A549 (cell line): Measurements from ENCODE around the gene OR52D1. TPM values are rescaled to one million over a fixed set of nuclear protein-coding genes. Genes with fewer than 3 reads are reported as not detected.

Experiments
- ATAC-seq, 2 experiments: fragments of 200-7000 bp in 1 of 2; fragments of >200 bp in 1 of 2; cut with Nextera tagmentation in 1 of 2; cut with Tn5 transposase in 1 of 2; 3 replicates each; pipeline versions ENCODE4 v1.8.0 to v1.9.1; 2018 to 2020; ENCODE audit warnings: mild to moderate bottlenecking in 1 of 2, moderate library complexity in 1 of 2
- CTCF ChIA-PET: fragments of 300-600 bp; sonication (Branson Sonifier 250); formaldehyde crosslinking; extraction: SDS; loops from one replicate; lab custom pipeline; 2021; ENCODE audit warnings: antibody characterized with exemption, inconsistent platforms; lab: Yijun Ruan, JAX
- POLR2A ChIA-PET: fragments of 350-600 bp; formaldehyde crosslinking; extraction: SDS; loops from one replicate; lab custom pipeline; 2021; ENCODE audit warnings: antibody characterized with exemption, inconsistent platforms; lab: Yijun Ruan, JAX
- DNase-seq, 2 experiments: peaks; one replicate each; pipeline versions ENCODE4 v3.0.0 to v3.0.0-alpha.2; 2011 to 2016; ENCODE audit warnings: low read depth in 1 of 2, low spot score in 1 of 2
- FAIRE-seq: peaks from 2 replicates; lab custom pipeline; 2011; peaks lifted over from hg19 to GRCh38; lab: Jason Lieb, UNC
- H3K27ac ChIP-seq, 2 experiments: fragments of >200 bp; sonication (Bioruptor Twin); formaldehyde crosslinking; 3 replicates each; pipeline ENCODE4 v1.5.1; 2016 to 2017
- H3K4me1 ChIP-seq: fragments of >200 bp; sonication (Bioruptor Twin); formaldehyde crosslinking; 3 replicates; pipeline ENCODE4 v1.6.1; 2016
- H3K4me2 ChIP-seq: fragments of >200 bp; sonication (Bioruptor Twin); formaldehyde crosslinking; 3 replicates; pipeline ENCODE4 v1.6.1; 2016
- H3K4me3 ChIP-seq: fragments of >200 bp; sonication (Bioruptor Twin); formaldehyde crosslinking; 3 replicates; pipeline ENCODE4 v1.5.1; 2016
- H3K9me3 ChIP-seq: fragments of >200 bp; sonication (Bioruptor Twin); formaldehyde crosslinking; 3 replicates; pipeline ENCODE4 v1.6.1; 2016
- BHLHE40 ChIP-seq: IDR thresholded peaks from 2 replicates; pipeline ENCODE4 v1.6.1; 2012; ENCODE audit warnings: low read depth, low read length, inconsistent platforms
- CBX2 ChIP-seq: fragments of 200-600 bp; sonication (generic); IDR thresholded peaks from 2 replicates; pipeline ENCODE4 v1.6.1; 2016; ENCODE audit warnings: low read depth, mild to moderate bottlenecking, borderline replicate concordance
- CBX8 ChIP-seq: fragments of 200-600 bp; sonication (generic); IDR thresholded peaks from 2 replicates; pipeline ENCODE4 v1.6.1; 2016
- CHD4 ChIP-seq: fragments of 200-600 bp; sonication (generic); IDR thresholded peaks from 2 replicates; pipeline ENCODE4 v1.6.1; 2016; ENCODE audit warnings: antibody characterized with exemption, mild to moderate bottlenecking, borderline replicate concordance
- ELK1 ChIP-seq: fragments of 150-350 bp; IDR thresholded peaks from 2 replicates; pipeline ENCODE4 v1.6.1; 2014; ENCODE audit warnings: low read depth, mild to moderate bottlenecking, low read length
- FOXS1 ChIP-seq: fragments of 250-450 bp; sonication (Bioruptor Pico); IDR thresholded peaks from 2 replicates; pipeline ENCODE4 v1.5.0; 2020; ENCODE audit warnings: mild to moderate bottlenecking, moderate library complexity
- HMGXB4 ChIP-seq: fragments of 250-450 bp; sonication (Bioruptor Pico); IDR thresholded peaks from 2 replicates; pipeline ENCODE4 v1.5.0; 2021; ENCODE audit warnings: mild to moderate bottlenecking, moderate library complexity, borderline replicate concordance
- HOXB13 ChIP-seq: fragments of 250-450 bp; sonication (Bioruptor Pico); IDR thresholded peaks from 2 replicates; pipeline ENCODE4 v1.5.0; 2020; ENCODE audit warnings: low read depth, mild to moderate bottlenecking, moderate library complexity
- HOXB5 ChIP-seq: fragments of 250-450 bp; sonication (Bioruptor Pico); IDR thresholded peaks from 2 replicates; pipeline ENCODE4 v1.5.0; 2020; ENCODE audit warnings: mild to moderate bottlenecking, moderate library complexity
- MAFK ChIP-seq: fragments of 450-650 bp; IDR thresholded peaks from 2 replicates; pipeline ENCODE4 v1.6.1; 2014; ENCODE audit not compliant: partially characterized antibody
- MAX ChIP-seq: IDR thresholded peaks from 2 replicates; pipeline ENCODE4 v1.6.1; 2012
- MYC ChIP-seq: IDR thresholded peaks from 2 replicates; pipeline ENCODE4 v1.6.1; 2012; ENCODE audit warnings: mild to moderate bottlenecking, inconsistent platforms, low read length, improper control_type of control experiment, borderline replicate concordance
- NFE2L2 ChIP-seq: fragments of 150-350 bp; conservative IDR thresholded peaks from 2 replicates; pipeline ENCODE4 v1.6.1; 2014; ENCODE audit warnings: low read length
- PBX3 ChIP-seq: IDR thresholded peaks from 2 replicates; pipeline ENCODE4 v1.6.1; 2012
- POLR2A ChIP-seq: IDR thresholded peaks from 2 replicates; pipeline ENCODE4 v1.6.1; 2012; ENCODE audit warnings: mild to moderate bottlenecking, low read length
- RARB ChIP-seq: fragments of 250-450 bp; sonication (Bioruptor Pico); IDR thresholded peaks from 2 replicates; pipeline ENCODE4 v1.8.0; 2021; ENCODE audit warnings: mild to moderate bottlenecking, moderate library complexity
- RFX5 ChIP-seq: fragments of 450-650 bp; IDR thresholded peaks from 2 replicates; pipeline ENCODE4 v1.7.1; 2014; ENCODE audit warnings: antibody characterized with exemption, mild to moderate bottlenecking, moderate library complexity
- SREBF2 ChIP-seq: fragments of 450-650 bp; IDR thresholded peaks from 2 replicates; pipeline ENCODE4 v1.6.1; 2014; ENCODE audit warnings: mild to moderate bottlenecking, moderate library complexity
- TFCP2L1 ChIP-seq: fragments of 250-450 bp; sonication (Bioruptor Pico); IDR thresholded peaks from 2 replicates; pipeline ENCODE4 v1.5.0; 2021; ENCODE audit warnings: mild to moderate bottlenecking
- TP53 ChIP-seq: fragments of 250-450 bp; sonication (Bioruptor Pico); IDR thresholded peaks from 2 replicates; pipeline ENCODE4 v1.5.0; 2021; ENCODE audit warnings: mild to moderate bottlenecking, moderate library complexity
- ZNF302 ChIP-seq: fragments of 250-450 bp; sonication (Bioruptor Pico); IDR thresholded peaks from 2 replicates; pipeline ENCODE4 v1.9.0; 2021; ENCODE audit warnings: inconsistent platforms, mild to moderate bottlenecking, moderate library complexity
- ZSCAN20 ChIP-seq: fragments of 250-450 bp; sonication (Bioruptor Pico); IDR thresholded peaks from 2 replicates; pipeline ENCODE4 v1.8.0; 2022; ENCODE audit warnings: mild to moderate bottlenecking, moderate library complexity
- WGBS: methylation state at CpG from one replicate; pipeline ENCODE4 v1.1.6; 2017; ENCODE audit errors: missing lambda C conversion rate; 5-methylcytosine and 5-hydroxymethylcytosine counted together
- polyA plus RNA-seq, 4 experiments: library from polyadenylated mRNA; depleted of rRNA in 3 of 4; stranded (reverse); fragments of >200 nt; fragmentation: RNase III in 1 of 4; extraction: RNeasy Plus Mini Kit Qiagen cat#74134 plus additional on column Dnase treatment in 1 of 4; gene quantifications; 2 replicates in 3 of 4; 3 replicates in 1 of 4; pipeline ENCODE4 v1.2.3, GENCODE V29; 2011 to 2017

Gene OR52D1
- polyA plus RNA-seq, 2 of the 4 experiments (the other 2 are of a cell fraction), result not detected

GRCh38 chr11:5488798-5489399 is 414 bp downstream of the OR52D1 start:
- H3K27ac ChIP-seq, result no peak overlapping the region
- no peaks in the 10 kb centered on the region for H3K4me1 ChIP-seq
- no peak overlapping the region for H3K4me2 ChIP-seq
- no peak for DNase-seq
- no peak for ATAC-seq
- no peak for FAIRE-seq
- ChIA-PET CTCF (interaction anchor here (1.4 kb wide), 1 partner anchor 10 kb away, joined by 3 read pairs; no protein-coding TSS in a partner anchor), POLR2A (no interaction called here)
- no peaks in the 10 kb centered on the region for H3K9me3 ChIP-seq
- TF ChIP-seq PBX3 (no peak), HOXB5 (CRISPR knock-in tag) (no peak), RFX5 (no peak), ELK1 (no peak), ZSCAN20 (CRISPR knock-in tag) (no peak), MAX (no peak), FOXS1 (no peak)
- no peak overlapping the region for H3K4me3 ChIP-seq
- 27% methylated on average over 4 of the region's 4 CpGs for WGBS

GRCh38 chr11:5489576-5490357 is 1.3 kb downstream of the OR52D1 start:
- Histone ChIP-seq H3K4me1 (no peaks in the 10 kb centered on the region), H3K4me3 (no peak overlapping the region), H3K27ac (no peak overlapping the region), H3K9me3 (no peaks in the 10 kb centered on the region), H3K4me2 (no peak overlapping the region)
- no peak for ATAC-seq
- WGBS, result 21% methylated on average over 5 of the region's 5 CpGs
- DNase-seq, result no peak
- TF ChIP-seq POLR2A, result no peak
- no peak for TF ChIP-seq NFE2L2
- TF ChIP-seq CBX8, result no peak
- TF ChIP-seq HMGXB4 (CRISPR knock-in tag), result no peak
- TF ChIP-seq SREBF2, result no peak
- TF ChIP-seq BHLHE40, result no peak
- TF ChIP-seq HOXB13 (CRISPR knock-in tag), result no peak
- TF ChIP-seq MYC, result no peak
- no peak for TF ChIP-seq TFCP2L1 (CRISPR knock-in tag)
- TF ChIP-seq ZNF302 (CRISPR knock-in tag), result no peak
- no peak for FAIRE-seq
- ChIA-PET CTCF (interaction anchor here (1.4 kb wide), 1 partner anchor 9 kb away, joined by 3 read pairs; no protein-coding TSS in a partner anchor), POLR2A (no interaction called here)

- DNase-seq, result no peak
- Histone ChIP-seq H3K4me2 (no peak overlapping the region), H3K4me3 (no peak overlapping the region), H3K27ac (no peak overlapping the region), H3K4me1 (no peaks in the 10 kb centered on the region), H3K9me3 (no peaks in the 10 kb centered on the region)
- ChIA-PET CTCF (interaction anchor here (1.2 kb wide), 1 partner anchor 10 kb away, joined by 3 read pairs; no protein-coding TSS in a partner anchor), POLR2A (no interaction called here)
- FAIRE-seq, result no peak
- WGBS, result 10% methylated on average over 2 of the region's 2 CpGs
- no peak for ATAC-seq
- no peak for TF ChIP-seq FOXS1
- no peak for TF ChIP-seq MYC
- no peak for TF ChIP-seq MAFK
- TF ChIP-seq HMGXB4 (CRISPR knock-in tag), result no peak
- no peak for TF ChIP-seq CHD4
- no peak for TF ChIP-seq RARB (CRISPR knock-in tag)
- no peak for TF ChIP-seq ELK1
- TF ChIP-seq TP53 (CRISPR knock-in tag), result no peak
- no peak for TF ChIP-seq CBX2
- no peak for TF ChIP-seq ZNF302 (CRISPR knock-in tag)
Measured at GRCh38 chr11:5499671-5500070, 11.2 kb downstream of the OR52D1 start.
